GM13977 (cell line): ENCODE measurements around the gene SGPP2.

Source experiments
- DNase-seq: peaks from one replicate; pipeline ENCODE4 v3.0.0; 2012; ENCODE audit warnings: low spot score
- in situ Hi-C: fragments of 300-500 bp; cut with MboI; formaldehyde crosslinking; loops from one replicate; pipeline ENCODE4 v1.12.0; 2022; ENCODE audit warnings: low sequenced_read_pairs, low pct_unique_long_range_greater_than_20kb, mixed read lengths, inconsistent platforms; ENCODE audit not compliant: unreplicated experiment
- TF ChIP-seq, protein P1 (sequence below): IDR thresholded peaks from 2 replicates; pipeline ENCODE4 v1.5.1; 2012; ENCODE audit warnings: mild to moderate bottlenecking, control low read depth; ENCODE audit not compliant: insufficient read depth; ENCODE audit errors: extremely low read depth, missing control alignments

The SGPP2 gene

DNA sequence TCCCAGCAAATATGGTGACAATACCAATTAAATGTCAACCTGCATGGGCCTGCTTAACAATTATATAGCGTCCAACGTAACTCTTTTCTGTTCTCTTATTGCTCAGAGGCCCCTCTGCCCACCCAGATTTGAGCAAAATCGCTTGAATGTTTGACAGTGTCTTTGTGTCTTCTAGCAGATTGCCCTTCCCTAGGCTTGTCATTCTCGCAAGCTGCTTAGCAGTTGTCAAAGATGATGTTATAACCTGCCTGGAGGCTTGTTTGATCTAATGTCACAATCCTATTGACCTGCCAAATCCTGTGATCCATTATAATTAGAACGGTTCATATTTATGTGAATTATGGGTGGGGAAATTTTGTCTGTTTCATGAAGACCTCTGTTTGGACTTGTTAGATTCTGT lies 122.7 kb downstream of the SGPP2 start:
- TF ChIP-seq, protein P1, sequence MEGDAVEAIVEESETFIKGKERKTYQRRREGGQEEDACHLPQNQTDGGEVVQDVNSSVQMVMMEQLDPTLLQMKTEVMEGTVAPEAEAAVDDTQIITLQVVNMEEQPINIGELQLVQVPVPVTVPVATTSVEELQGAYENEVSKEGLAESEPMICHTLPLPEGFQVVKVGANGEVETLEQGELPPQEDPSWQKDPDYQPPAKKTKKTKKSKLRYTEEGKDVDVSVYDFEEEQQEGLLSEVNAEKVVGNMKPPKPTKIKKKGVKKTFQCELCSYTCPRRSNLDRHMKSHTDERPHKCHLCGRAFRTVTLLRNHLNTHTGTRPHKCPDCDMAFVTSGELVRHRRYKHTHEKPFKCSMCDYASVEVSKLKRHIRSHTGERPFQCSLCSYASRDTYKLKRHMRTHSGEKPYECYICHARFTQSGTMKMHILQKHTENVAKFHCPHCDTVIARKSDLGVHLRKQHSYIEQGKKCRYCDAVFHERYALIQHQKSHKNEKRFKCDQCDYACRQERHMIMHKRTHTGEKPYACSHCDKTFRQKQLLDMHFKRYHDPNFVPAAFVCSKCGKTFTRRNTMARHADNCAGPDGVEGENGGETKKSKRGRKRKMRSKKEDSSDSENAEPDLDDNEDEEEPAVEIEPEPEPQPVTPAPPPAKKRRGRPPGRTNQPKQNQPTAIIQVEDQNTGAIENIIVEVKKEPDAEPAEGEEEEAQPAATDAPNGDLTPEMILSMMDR: no peak
- in situ Hi-C loops: no loop called here
- no peak for DNase-seq

DNA sequence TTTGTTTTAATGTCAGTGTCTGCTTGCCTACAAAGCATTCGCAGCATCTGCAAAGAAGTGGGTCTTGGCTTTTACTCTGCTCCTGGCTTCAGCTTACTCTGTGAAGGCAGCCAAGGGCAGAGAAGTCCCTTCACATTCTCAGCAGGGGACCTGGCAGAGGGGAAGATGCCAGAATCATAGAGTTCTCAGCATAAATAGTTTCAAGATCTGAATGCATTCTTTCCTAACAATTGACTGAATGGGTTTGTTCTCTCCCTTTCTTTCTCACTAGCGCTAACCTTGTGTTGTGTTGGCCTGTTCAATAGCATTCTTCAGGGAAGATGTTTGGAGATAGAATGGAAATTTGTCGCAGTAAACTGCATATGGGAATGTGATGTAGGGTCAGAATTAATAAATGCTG lies 124.6 kb downstream of the SGPP2 start:
- no peak for DNase-seq
- in situ Hi-C loops: no loop called here

DNA sequence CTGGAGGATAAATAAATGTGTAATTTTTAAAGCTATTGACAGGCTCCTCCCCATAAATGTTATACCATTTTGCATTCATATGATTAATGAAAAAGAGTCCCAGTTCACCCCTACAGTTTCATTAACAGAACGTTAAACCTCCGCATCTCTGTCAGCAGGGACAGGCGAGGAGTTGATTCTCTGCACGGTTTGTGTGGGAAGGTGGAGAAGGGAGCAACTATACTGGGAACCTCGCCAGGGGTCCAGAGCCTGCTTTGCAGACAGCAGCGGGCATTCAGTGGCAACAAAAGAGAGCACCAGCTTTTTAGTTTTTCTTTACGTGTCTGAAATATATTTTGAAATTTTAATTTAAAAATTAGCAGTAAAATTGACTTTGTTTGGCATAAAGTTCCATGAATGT lies 130.2 kb downstream of the SGPP2 start:
- TF ChIP-seq, protein P1: no peak
- in situ Hi-C loops: loop anchor here (10.0 to 25.0 kb wide), 2 partner anchors 230 to 492 kb away; a partner anchor contains a TSS
- no peak for DNase-seq

More for the DNA sequence above, 124.6 kb downstream of the SGPP2 start:
- TF ChIP-seq, protein P1: no peak

DNA sequence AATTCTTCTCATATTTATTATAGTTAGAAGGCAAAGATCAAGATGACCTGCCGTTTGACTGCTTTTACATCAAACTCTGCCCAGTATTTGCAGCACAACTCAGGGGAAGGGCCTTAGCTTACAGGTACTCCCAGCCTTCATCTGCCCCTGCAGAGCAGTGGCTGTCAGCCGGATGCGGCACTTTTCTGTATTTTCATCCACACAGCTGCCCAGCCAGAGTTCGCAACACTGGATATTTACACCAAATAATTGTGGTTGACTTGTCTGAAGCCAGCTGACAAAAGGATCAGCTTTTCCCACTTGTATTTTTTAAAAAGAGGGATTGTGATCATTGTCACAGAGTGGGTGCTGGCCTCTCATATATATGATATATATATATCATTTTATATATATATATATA lies 136.8 kb downstream of the SGPP2 start:
- in situ Hi-C loops: loop anchor here (25.0 kb wide), 1 partner anchor 499 kb away; no protein-coding TSS in a partner anchor
- TF ChIP-seq, protein P1: no peak
- no peak for DNase-seq

DNA sequence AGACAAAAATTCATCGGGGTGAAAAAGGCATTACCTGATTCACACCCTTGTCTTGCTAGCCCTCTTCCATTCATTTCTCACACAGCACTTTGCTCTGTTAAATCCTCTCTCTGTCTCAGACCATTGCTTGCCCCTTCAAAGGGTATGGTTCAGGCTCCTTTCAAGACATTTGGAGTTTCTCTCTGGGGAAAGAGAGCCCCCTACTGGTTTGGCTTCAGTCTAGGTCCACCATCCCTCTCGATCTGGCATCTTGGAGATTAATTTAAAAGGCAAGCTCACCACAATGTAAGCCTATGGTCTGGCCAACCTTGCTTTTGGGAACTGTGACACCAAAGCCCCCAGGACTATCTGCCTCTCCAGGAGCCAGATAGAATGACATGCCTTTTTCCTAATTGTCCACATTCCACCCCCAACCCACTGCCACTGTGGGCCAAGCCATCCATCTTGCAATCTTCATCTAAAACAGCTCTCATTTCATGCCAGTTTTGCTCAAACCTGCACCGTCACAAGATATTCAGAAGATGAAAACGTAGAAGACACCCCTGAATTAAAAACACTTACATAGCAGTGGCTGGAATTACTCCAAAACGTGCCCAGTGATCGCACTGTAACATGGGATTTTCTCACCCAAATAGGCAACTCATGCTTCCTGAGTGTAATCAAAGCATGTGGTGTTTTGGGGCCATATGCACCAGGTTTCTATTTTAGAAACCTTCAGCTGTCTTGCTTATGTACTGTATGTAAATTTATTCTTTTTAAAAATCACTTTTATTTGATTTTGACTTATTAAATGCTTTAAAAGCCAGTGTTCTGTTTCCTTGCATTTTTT lies 137.7 kb downstream of the SGPP2 start:
- peak; percentile 70 for DNase-seq
- in situ Hi-C loops: loop anchor here (25.0 kb wide), 1 partner anchor 500 kb away; no protein-coding TSS in a partner anchor
- TF ChIP-seq, protein P1: peak; percentile 75

DNA sequence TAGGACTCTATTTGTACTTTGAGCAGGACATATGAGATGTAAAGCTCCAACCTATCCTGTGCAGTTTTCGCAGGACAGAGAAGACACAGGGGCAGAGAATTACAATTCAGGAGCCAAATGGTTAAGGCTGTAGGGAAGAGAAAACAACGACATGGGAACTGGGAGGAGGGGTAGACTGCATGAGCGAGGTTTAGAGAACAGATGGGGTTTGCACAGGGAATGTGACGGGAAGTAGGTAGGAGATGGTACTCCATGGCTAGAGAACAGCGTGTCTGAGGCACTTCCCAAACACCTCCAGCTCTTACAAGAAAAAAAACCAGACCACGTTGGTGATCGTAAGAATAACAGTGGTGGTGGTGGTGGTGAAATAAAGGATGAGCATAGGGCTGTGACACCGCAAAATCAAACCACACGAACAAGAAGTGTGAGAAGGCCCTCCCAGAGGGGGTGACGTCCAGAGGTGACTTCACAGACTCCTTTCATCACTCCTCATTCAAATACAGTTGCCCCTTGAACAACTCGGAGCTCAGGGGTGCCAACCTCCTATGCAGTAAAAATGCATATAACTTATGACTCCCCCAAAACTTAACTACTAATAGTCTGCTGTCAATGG lies 138.9 kb downstream of the SGPP2 start:
- TF ChIP-seq, protein P1: no peak
- in situ Hi-C loops: loop anchor here (25.0 kb wide), 1 partner anchor 501 kb away; no protein-coding TSS in a partner anchor
- no peak for DNase-seq
